NT2/D1 (cell line): ENCODE data around the gene PHACTR1.

ENCODE experiments used
- SUZ12 ChIP-seq: IDR thresholded peaks from 2 replicates; pipeline ENCODE4 v1.6.1; 2011; ENCODE audit not compliant: insufficient read length, insufficient read depth; ENCODE audit errors: extremely low read depth
- YY1 ChIP-seq: IDR thresholded peaks from 2 replicates; pipeline ENCODE4 v1.6.1; 2011; ENCODE audit not compliant: insufficient read length, insufficient read depth
- ZNF274 ChIP-seq: IDR thresholded peaks from 2 replicates; pipeline ENCODE4 v1.6.1; 2011; ENCODE audit warnings: mild to moderate bottlenecking, low read depth, low read length

DNA sequence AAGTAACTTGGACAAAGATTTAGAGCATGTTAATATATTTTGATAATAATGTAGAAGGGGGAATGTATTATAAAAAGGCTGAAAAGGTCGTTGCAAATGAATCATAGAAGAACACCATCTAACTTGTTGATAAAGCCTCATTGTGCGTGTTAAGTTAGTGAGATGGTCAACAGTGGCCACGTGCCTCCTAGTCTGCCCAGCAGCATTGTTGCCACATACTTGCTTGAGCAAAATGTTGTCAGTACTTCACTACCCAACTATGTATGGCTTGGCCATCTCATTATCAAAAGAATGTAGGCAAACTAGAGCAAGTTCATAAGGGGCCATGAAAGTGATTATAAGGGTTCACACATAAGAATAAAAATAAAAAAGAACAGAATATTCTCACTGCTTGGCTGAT, 84.6 kb downstream of the PHACTR1 start:
- TF ChIP-seq SUZ12 (no peak), YY1 (no peak), ZNF274 (no peak)
